Measurements from ENCODE around the gene SHROOM3.
A peak's percentile ranks its signal among the peaks of the same experiment; 100 is the strongest.

Gene SHROOM3

DNA sequence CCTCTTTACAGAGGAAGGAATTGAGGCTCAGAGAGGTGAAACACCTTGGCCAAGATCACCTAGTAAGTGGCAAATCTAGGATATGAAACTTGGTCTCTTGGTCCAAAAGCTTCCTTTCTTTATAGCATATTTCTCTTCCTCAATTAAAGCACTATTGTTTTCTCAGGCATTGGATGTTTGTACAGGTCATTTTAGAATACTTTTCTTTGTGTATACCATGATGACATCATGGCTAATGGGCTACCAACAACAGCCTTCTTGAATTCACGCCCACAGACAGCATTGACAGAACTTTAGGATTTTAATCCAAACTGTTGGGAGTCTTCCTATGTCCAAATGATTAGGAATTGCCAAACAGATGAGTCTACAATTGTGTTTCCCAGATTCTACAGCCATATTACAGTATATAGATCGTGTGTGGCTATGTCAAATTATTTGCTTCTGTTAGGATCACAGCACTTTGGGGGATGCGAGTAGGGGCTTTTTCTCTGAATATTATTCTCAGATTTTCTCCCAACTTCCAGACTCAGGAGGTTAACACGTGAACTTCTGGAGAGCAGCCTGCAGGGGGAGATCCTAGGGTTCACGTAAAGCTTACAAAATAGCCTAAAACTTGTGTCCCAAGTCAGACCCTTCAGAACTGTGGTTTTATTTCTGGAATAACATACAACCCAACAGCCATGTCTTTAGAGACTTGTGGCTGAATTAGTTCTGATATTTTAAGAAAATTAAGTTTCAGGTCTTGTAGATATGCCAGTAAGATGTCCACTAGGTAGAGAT is 191.8 kb downstream of the SHROOM3 start:
- no peak for DNase-seq

DNA sequence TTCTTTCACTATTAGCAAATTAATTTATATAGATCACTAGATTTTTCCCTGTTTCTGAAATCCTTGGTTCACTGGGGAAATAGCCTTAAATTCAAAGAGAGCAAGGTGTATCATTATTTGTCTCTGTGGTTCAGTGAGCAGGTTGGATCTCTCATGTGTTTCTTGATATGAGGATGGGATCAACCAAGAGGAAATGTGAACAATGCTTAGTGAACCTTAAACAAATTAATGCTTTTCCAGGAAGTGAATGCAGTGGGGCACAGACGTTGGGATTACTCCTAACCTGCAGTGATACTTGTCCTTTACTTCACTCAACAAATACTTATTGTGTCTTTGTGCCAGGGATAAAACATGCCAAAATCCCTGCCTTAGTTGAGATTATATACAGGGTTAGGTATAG is 193.2 kb downstream of the SHROOM3 start:
- no peak for DNase-seq

DNA sequence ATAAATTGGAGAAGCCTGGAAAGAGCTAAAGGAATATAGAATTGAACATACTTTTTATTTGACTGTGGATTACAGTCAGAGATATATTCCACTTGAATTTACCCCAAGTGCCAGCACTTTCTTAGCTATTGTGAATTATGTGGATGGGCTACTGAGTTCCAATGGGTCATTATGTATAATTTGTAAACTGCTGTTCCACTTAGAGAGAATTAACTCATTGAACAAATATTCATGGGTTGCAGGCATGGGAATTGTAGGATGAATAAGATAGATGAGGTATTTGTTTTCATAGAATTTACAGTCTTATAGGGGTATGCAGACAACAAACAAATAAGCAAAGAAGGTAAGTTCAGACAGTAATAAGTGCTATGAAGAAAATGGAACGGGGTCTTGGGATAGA is 195.7 kb downstream of the SHROOM3 start:
- no peak for DNase-seq

DNA sequence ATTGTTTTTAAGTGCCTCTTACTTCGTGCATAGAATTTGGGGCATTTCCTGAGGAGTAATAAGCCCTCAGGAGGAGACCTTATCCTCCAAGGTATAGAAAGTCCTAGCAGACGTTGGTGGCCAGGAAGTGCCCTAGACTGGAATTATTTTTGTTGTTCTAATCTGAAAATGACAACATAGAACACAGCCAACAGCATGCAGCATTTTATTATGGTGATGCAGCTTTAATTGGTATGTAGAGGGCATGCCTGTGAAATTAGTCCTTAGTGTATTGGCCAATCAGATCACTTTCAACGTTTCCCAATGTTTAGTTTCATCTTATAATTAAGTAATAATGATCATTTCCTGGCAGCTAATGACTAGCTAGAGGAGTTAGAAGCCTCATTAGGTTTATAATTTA is 199.2 kb downstream of the SHROOM3 start:
- no peak for DNase-seq

DNA sequence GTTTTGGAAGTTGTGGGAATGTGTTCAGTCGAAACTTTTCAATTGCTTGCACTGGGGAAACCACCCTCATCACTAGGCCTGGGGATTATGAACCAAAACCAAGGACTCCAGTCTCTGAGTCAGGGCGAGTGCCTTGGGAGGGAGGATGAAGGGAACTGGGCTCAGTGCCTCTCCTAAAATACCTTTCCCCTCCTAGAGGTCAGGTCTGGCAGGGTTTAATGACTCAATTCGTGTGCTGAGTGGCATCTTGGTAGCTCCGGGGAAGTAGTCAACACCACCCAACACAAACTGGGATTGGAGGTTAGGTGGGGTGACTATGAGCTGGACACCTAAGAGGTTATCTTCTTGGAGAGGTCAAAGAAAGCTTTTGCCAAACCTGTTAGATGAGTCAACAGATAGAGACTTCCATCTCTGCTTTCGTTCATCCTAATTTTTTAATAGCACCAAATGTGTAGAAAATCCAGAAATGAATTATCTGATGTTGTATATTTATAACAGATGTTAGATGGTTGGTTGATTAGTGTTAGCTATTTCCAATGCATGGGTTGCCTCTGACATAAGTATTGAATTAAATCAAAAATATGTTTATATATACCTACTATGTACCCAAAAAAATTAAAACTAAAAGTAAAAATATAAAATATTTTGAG is 202.8 kb downstream of the SHROOM3 start:
- DNase-seq = no peak

DNA sequence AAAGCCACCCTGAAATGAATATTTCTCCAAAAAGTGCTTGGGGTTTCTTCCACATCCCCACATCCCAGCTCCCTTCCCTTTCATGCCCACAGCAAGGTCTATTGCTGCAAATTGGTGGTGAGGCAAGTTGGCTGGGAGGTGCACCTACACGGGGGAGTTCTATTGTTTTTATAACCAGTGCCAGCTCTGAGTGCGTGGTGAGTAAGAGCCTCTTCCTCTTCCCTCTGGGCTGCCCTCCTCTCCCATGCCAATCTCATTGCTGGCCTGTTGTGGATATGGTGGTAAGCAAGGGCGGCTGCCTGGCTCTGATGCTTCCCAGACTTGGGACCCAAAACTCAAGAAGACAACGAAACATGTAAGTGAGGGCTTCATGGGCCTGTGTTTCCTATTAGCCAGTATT is 204.3 kb downstream of the SHROOM3 start:
- DNase-seq = no peak

DNA sequence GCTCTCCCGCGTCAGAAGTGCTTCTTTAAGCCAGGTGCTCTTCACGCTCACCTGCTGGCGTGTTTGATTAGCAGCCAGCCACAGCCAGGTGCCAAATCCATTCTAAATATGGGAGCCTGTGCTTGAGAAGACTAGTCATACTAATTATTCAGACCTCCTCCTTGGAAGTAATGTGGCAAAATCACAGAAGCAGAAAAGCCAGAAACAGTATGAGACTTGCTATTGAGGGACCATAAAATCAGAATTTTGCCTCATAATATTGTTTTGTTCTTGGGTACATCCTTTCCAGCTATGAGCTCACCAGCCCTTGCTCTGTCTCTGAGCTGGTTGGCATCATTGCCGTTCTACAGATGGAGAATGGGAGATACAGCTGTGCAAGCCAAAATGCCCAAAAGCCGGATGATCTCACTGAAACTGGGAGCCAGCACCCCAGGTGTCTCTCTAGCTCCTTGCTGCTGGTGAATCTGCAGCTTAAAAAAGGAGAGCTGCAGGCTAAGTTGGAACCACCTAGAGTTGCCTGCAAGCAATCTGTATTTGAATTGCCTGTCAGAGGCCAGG is 205.4 kb downstream of the SHROOM3 start:
- peak; percentile 82 for DNase-seq

DNA sequence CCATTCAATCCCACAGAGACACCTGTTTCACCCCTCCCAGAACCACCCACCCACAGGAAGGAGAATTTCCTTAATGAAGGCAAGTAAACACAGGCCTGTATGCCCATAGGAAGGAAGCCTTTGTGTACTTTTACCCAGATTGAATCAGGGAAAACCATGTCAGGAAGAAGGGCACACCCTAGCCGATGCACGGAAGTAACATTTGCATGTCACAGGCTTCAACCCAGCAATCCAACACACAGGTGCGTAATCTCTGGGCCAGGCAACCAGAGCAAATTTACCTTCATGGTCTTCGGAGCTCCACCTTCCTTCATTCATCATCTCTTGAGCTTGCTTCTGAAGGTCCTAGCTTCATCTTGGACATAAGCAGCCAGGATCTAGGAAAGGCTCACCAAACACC is 206.3 kb downstream of the SHROOM3 start:
- no peak for DNase-seq

DNA sequence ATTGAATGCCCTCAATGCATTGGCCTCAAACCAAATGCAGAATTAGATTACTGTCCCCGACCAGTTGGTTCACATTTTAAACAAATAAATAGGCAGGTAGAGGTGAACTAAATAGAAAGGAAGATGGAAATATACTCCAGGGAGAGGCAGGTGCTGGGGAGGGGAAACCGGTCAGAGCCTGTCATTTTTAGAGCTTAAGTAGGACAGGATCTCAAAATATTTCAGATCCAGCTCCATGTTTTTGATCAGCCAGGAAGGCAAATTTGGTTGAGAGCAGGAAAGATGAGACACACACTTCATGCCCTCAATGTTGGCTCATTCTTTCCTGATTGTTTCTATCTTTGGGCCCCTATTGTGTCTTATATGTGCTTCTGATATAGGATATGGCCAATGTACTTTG is 206.7 kb downstream of the SHROOM3 start:
- DNase-seq = peak; percentile 2

DNA sequence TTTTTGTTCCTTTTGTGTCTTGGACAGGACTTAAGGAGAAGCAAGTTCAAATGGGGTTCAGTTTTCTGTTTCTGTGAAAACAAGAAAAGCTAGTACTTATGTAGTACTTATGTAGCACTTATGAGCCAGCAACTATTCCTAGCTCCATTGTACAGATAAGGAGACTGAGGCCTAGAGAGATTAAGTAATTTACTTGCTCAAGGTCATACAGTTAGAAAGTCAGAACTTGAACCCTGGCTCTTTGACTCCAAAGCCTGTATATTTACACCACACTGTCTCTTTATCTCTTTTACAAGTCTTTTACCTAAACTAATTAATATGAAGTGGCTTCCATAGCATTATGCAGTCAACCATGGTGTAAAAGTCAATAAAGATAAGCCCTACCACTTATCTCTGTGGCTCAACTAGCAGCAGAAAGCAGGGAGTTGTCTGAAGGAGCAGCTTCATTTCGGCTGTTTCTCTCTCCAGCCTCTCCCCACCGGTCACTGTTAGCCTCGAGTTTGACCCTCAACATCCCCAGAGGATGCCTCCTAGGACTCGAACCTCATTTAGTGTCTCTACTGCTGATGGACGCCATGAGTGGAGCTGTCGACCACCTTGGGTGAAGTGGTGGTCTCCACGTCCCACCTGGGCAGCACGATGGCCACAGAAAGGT is 209.9 kb downstream of the SHROOM3 start:
- DNase-seq = no peak

DNA sequence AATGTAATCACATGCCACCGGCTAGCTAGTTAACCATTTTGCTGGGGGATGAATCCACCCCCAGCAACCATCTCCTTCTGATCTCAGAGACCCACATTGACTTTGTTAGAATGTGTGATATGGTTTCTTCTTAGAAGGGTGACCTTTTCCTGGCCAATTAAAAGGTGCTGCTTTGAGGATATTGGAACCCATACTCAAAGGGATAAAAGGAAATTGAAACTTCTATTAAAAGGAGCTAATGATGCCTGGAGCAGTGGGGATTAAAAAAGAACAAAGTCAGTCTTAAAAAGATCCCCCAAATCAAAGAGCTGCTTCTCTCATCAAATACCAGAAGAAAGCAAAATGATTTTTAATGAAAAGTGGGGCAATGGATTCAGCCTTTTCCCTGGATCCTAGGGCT is 214.1 kb downstream of the SHROOM3 start:
- DNase-seq = no peak

DNA sequence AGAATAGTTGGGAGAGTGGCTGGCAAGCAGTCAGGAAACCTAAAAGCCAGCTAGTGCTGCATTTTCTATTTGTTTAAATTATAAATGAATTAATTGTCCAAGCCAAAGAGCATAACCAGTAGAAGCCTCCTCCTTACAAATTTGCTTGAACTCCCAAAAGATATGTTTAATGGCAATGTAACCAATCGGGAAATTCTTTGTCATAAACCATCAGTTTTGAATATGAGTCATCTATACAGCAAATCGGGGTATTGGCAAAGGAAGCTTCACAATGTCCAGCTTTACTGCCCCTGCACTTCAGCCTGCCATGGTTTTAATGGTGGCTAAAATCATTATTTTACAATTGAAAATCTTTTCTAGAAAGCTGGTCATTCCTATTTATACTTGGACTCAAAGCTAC is 216.6 kb downstream of the SHROOM3 start:
- no peak for DNase-seq

DNA sequence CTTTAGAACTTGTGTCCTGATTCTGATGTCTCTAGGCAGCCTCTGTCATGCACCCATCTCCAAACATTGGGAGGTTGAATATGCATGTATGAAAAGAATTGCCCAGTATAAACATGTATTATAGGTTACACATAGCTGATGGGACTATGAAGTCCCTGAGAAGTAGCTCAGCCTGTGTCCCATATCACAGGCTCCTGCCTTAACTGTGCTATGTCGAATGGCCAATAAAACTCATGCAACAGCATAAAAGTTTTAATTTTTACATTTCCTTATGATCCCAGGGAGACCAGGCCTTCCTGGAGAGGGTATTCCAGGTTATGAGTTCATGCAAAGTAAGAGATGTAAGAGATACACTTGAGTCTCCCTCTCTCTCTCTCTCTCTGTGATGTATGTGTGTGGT is 217.4 kb downstream of the SHROOM3 start:
- no peak for DNase-seq

DNA sequence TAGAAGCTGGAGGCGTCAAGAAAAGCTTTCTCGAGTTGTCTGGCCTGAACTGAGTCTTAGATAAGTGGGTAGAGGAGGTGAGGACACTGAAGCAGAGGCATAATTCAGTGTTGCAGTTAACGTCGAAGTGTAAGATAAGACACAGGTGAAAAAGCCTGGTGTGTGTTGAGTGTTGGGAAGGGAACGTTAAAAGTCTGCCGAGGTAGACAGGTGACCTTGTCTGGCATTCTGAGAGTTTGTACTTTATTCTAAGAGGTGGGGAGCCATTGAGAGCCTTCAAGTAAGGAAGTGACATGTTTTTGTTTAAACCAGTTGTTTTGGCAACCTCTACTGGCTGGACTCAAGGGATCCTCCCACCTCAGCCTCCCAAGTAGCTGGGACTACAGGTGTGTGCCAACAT is 219.1 kb downstream of the SHROOM3 start:
- DNase-seq = no peak

DNA sequence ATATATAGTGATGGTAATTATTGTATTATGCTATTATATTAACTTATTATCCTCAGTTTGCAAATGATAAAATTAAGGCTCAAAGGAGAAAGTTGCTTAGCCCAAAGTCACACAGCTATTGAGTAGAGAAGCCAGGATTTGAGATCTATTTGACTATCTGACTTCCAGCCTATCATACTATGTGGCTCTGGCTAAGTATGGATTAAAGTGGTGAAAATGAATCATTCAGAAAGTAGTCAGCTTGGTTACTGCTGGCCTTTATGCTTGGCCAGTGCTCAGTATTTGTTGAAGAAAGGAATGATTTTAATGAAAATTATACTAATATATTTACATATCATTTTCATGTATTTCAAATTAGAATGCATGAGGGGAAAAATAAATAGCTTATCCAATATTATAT is 219.8 kb downstream of the SHROOM3 start:
- no peak for DNase-seq

DNA sequence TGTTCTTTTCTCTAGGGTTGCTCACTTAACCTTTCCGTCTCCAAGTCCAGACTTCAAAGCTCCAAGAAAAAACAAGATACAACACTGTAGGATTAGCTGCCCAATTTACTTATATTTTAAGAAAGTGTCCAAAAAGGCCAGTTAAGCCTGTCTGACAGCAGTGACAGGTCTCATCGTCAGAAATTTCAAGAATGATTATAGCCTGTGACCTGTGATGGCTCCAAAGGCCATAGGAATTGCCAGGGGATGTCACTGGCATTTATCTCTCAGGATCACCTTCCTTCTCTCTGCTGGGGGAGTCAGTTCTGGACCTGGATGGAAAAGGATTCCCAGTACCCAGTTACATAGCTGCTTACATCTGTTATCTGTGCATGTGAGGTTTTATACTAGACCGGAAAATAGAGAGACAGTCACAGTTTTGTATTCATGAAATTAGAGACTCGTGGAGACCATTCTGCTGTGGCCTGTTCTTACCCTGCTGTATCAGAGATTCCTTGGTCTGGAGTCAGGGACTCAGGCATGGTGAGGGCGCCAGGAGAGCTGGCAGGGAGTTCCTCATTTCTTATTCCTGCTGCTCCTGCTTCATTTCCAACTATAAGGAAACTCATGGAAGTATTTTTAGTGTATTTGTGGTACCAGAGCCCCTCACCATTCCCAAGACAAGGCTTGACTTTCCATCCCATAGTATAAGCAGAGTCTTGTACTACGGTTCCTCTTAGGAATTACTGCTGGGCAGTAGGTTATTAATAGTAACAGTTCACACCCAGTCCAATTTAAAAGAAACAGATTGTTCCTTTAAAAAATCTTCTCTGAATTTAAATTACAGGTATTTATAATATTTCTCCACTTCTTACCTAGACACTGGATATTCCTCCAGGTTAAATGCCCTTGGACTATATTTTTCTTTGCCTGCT is 220.8 kb downstream of the SHROOM3 start:
- DNase-seq = no peak

DNA sequence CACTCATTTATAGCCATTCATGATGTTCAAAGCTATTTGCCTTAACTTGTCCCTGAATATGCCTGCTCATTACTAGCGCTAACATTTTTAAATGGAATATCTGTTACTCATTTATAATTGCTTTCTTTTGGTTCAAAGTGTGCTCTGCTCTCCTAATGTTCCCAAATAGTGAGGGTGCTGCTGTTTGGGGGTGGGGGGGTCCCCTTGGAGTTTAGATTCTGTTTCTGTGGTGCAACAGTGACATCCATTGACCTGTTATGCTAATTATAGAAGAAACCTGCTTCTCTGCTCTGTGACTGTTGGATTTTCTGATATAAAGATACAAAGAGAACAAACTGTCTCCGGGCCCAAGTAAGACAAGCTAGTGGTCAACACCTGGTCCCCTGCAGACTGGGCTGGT is 222.4 kb downstream of the SHROOM3 start:
- no peak for DNase-seq

DNA sequence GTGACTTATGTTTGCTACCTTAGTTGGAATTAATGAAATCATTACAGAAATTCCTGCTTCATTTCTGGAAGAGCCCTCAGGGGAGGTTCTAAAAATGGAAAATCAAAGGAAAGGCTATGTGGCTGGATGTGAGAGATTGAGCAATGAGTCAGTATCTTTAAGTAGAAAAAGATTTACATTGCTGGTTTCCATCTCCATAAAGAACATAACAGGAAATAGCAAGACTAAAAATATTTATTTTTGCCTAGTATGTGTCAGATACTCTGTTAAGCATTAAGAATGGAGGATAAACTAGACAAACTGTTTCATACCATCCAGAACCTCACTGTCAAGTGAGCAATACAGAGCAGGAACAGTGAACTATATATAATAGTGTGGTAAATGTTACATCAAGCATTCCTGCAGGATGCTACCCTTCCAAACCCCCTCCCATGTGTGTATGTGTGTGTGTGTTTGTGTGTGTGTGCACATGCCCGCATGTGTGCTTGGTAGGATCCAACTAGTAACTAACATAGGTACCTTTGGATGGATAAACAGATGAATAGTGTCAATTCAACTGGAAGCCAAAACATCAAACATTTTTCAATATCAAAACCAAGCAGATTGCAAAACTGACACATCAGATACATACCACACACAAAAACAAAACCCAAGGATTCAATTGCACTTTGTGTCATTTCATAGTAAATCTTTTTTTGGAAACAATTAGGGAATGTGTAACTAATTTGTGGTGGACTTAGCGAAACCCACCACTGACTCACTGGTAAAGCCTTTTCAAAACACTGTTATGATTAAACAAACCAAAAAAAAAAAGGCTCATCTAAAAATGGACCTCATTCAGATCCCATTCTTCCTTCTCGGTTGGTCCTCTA is 223.4 kb downstream of the SHROOM3 start:
- DNase-seq = no peak

DNA sequence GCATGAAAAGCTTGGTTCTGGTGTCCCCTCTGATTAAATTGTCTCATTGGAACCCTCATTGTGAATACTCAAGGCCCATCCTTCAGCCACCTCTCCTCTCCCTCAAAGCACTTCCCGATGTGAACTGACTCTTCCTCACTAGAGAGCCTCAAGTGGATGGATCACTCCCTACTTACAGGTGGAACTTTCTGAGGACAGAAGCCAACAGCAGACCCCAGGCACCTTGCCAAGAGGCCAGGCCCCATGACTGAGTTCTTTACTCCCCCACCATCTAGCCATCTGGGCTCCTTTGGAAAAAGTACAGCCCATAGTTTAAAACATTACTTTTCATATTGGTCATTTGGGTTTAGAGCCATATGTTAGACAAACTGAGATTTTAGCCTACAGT is 224.1 kb downstream of the SHROOM3 start:
- no peak for DNase-seq

DNA sequence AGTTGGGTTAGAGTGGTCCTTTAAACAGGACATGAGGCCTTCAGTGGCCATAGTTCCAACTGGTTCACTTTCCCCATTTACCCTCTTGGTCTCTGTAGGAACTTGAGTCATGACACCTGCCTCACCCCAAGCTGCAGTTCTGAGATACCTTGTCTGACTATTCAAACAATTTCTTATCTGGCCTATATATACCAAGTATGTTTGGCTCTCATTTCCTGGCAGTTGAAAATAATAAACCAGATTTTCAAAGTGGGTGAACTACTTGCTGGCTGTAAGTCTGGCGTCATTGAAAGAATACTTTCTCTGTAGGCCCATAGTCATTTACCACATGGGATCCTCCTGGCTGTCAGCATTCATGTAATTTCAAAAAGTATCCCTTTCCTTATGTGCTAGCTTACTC is 228.8 kb downstream of the SHROOM3 start:
- DNase-seq = no peak

DNA sequence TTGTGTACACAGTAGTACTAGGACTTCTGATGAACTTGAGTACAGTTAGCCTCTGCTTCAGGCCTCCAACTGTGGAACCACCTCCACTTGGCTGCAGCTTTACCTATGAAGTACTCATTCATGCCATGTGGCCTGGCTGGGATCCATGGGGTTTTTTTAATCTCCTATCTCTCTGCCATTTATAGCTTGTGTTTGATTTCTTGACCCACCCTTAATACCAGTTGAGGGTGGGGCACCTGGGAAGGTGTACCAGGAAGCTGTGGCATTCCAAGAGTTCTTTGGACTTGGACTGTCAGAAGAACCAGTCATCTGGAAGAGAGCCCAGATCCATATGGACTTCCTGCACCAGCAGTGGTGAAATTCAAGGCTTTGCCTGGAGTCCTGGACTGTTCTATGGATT is 230.1 kb downstream of the SHROOM3 start:
- DNase-seq = no peak

DNA sequence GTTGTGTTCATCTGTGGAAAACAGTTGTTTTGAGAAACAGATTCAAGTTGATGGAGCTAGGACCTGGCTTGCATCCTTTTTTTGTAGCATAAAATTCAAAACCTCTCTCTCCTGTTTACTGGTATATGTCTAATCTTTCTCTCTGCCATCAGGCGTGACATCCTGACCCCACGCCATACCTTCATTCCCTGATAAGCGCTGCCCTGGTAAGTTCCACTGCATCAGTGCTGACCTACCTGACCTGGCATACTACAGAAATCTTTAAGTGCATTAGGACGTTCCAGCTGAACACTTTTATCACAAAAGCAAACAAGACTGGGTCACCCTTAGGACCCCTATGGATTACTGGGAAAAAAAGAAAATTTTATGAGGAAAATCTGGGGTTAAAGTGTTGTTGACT is 230.7 kb downstream of the SHROOM3 start:
- no peak for DNase-seq

Data from DMS79 treated with DMSO at 0.1 percent for 48 hours (cell line).